Activated T-helper 2 cell treated with anti-CD3 and anti-CD28 coated beads, Interferon-gamma antibody, Interleukin-2, Interleukin-4, amounts not matched to agents 10 μg/mL and 5 μg/mL and 100 μg/mL, durations not matched to agents 14 hours and 24 hours and 36 hours (primary cell): ENCODE data around the gene CUX1. TPM values are rescaled to one million over a fixed set of nuclear protein-coding genes. Genes with fewer than 3 reads are reported as not detected.
"Not testable (repeated sequence)": the region's sequence is repeated elsewhere in the genome, so short reads cannot be mapped to it uniquely, and the experiment has no call there.

Experiments used
- DNase-seq: peaks from one replicate; pipeline ENCODE4 v3.0.0; 2021; ENCODE audit warnings: low spot score
- H3K27ac Mint-ChIP-seq: one replicate; pipeline ENCODE4 v1.8.0; 2021; ENCODE audit warnings: mixed read lengths
- H3K27me3 Mint-ChIP-seq: one replicate; pipeline ENCODE4 v1.8.0; 2021; ENCODE audit warnings: low read depth, mixed read lengths
- H3K36me3 Mint-ChIP-seq: one replicate; pipeline ENCODE4 v1.8.0; 2021; ENCODE audit warnings: low read depth, mixed read lengths
- H3K4me1 Mint-ChIP-seq: one replicate; pipeline ENCODE4 v1.8.0; 2021; ENCODE audit warnings: low read depth, mixed read lengths
- H3K4me3 Mint-ChIP-seq: one replicate; pipeline ENCODE4 v1.8.0; 2021; ENCODE audit warnings: low read depth, mild to moderate bottlenecking, moderate library complexity, mixed read lengths
- H3K9me3 Mint-ChIP-seq: one replicate; pipeline ENCODE4 v1.8.0; 2021; ENCODE audit warnings: mixed read lengths
- intact Hi-C: fragments of 100-400 bp; cut with micrococcal nuclease; formaldehyde crosslinking; loops from one replicate; pipeline ENCODE4 v1.15.1; 2023
- total RNA-seq: library from RNA; stranded (reverse); gene quantifications from 2 replicates; pipeline ENCODE4 v1.2.3, GENCODE V29; 2022

The CUX1 gene
- total RNA-seq, 1 donor from 2014 or later = 31.5 TPM

GRCh38 chr7:102122026-102122425, 304.6 kb downstream of the CUX1 start:
- Mint-ChIP-seq H3K4me3 (no peak overlapping the region), H3K4me1 (peaks cover 9% of the 10 kb centered on the region), H3K27ac (peak overlapping the region; percentile 49), H3K27me3 (no peaks in the 10 kb centered on the region), H3K36me3 (no peaks in the 10 kb centered on the region), H3K9me3 (no peaks in the 10 kb centered on the region)
- DNase-seq = no peak
- intact Hi-C loops = no loop called here

DNA sequence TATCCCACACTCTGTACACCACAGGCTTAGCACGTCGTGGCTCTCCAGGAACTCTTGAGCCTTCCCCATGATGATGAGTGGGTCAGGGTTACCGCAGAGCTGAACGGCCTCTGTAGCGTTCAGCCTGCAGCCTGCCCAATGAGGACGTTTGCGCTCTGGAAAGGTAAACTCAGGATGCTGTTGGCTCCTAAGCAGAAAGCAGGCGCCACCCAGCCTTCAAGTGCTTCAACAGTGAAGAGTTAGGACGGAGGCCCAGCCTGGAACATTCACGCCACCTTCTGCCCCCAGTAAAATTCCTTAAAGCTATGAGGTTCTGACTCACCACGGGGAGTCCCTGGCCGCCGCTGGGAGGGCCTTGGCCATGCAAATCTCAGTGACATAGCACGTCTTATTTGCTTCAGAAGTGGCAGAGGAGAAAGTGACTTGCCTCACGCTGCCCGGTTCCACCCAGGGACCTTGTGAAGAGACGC, 307.7 kb downstream of the CUX1 start:
- peaks cover 9% of the 10 kb centered on the region for H3K4me1 Mint-ChIP-seq
- DNase-seq = no peak
- H3K27me3 Mint-ChIP-seq = no peaks in the 10 kb centered on the region
- H3K27ac Mint-ChIP-seq = no peak overlapping the region
- intact Hi-C loops = no loop called here
- no peaks in the 10 kb centered on the region for H3K36me3 Mint-ChIP-seq
- no peak overlapping the region for H3K4me3 Mint-ChIP-seq
- no peaks in the 10 kb centered on the region for H3K9me3 Mint-ChIP-seq

GRCh38 chr7:102128303-102128702, 310.9 kb downstream of the CUX1 start:
- intact Hi-C loops = no loop called here
- no peak for DNase-seq
- H3K36me3 Mint-ChIP-seq = no peaks in the 10 kb centered on the region
- no peak overlapping the region for H3K4me3 Mint-ChIP-seq
- H3K27me3 Mint-ChIP-seq = no peaks in the 10 kb centered on the region
- no peaks in the 10 kb centered on the region for H3K4me1 Mint-ChIP-seq
- H3K27ac Mint-ChIP-seq = no peak overlapping the region
- no peaks in the 10 kb centered on the region for H3K9me3 Mint-ChIP-seq

GRCh38 chr7:102129636-102130370, 312.4 kb downstream of the CUX1 start:
- Mint-ChIP-seq H3K36me3 (no peaks in the 10 kb centered on the region), H3K4me3 (no peak overlapping the region), H3K4me1 (no peaks in the 10 kb centered on the region), H3K27me3 (no peaks in the 10 kb centered on the region), H3K27ac (no peak overlapping the region), H3K9me3 (no peaks in the 10 kb centered on the region)
- intact Hi-C loops = no loop called here
- no peak for DNase-seq

- no peak for DNase-seq
- H3K4me3 Mint-ChIP-seq = no peak overlapping the region
- no peaks in the 10 kb centered on the region for H3K4me1 Mint-ChIP-seq
- no peaks in the 10 kb centered on the region for H3K36me3 Mint-ChIP-seq
- H3K27ac Mint-ChIP-seq = no peak overlapping the region
- H3K27me3 Mint-ChIP-seq = no peaks in the 10 kb centered on the region
- no peaks in the 10 kb centered on the region for H3K9me3 Mint-ChIP-seq
- intact Hi-C loops = no loop called here
Observed at GRCh38 chr7:102132209-102132752, 314.9 kb downstream of the CUX1 start.

- peaks cover 7% of the 10 kb centered on the region for H3K4me1 Mint-ChIP-seq
Observed at GRCh38 chr7:102138676-102139075, 321.2 kb downstream of the CUX1 start.

DNA sequence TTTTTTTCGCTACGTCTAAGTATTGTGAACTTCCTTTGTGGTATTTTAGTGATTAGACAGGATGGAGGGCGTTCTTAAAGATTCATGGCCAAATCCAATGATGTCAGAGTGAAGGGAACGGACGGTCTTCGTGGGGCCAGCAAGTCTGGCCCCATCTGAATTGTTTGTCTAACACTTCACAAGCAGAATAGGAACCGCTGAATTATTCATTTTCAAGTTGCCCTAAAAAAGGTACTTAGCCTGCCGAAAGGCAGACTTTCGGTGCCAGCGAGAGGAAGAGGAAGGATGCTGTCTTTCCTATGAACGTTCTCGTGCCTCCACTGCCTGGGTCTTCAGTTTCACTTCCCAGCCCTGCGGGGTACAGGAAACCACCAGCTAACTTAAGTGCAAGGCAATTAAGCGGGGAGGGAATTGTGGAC, 323.5 kb downstream of the CUX1 start:
- Mint-ChIP-seq H3K9me3 (no peaks in the 10 kb centered on the region), H3K4me1 (peaks cover 7% of the 10 kb centered on the region), H3K27me3 (no peaks in the 10 kb centered on the region), H3K4me3 (no peak overlapping the region), H3K27ac (no peak overlapping the region), H3K36me3 (no peaks in the 10 kb centered on the region)
- no peak for DNase-seq
- intact Hi-C loops = no loop called here

More at GRCh38 chr7:102138676-102139075, 321.2 kb downstream of the CUX1 start:
- Mint-ChIP-seq H3K4me3 (no peak overlapping the region), H3K27me3 (no peaks in the 10 kb centered on the region), H3K9me3 (no peaks in the 10 kb centered on the region), H3K27ac (no peak overlapping the region), H3K36me3 (no peaks in the 10 kb centered on the region)
- DNase-seq = no peak
- intact Hi-C loops = no loop called here

- DNase-seq, H3K4me3 Mint-ChIP-seq, H3K36me3 Mint-ChIP-seq, H3K4me1 Mint-ChIP-seq, H3K27me3 Mint-ChIP-seq, intact Hi-C loops, H3K27ac Mint-ChIP-seq, H3K9me3 Mint-ChIP-seq: not testable (repeated sequence)
Observed at GRCh38 chr7:102142433-102142832, 325.0 kb downstream of the CUX1 start.

GRCh38 chr7:102146122-102146521, 328.7 kb downstream of the CUX1 start:
- no peaks in the 10 kb centered on the region for H3K27me3 Mint-ChIP-seq
- peaks cover 2% of the 10 kb centered on the region for H3K4me1 Mint-ChIP-seq
- no peak overlapping the region for H3K27ac Mint-ChIP-seq
- intact Hi-C loops = no loop called here
- DNase-seq = no peak
- H3K9me3 Mint-ChIP-seq = no peaks in the 10 kb centered on the region
- no peak overlapping the region for H3K4me3 Mint-ChIP-seq
- no peaks in the 10 kb centered on the region for H3K36me3 Mint-ChIP-seq

GRCh38 chr7:102147008-102147407, 329.6 kb downstream of the CUX1 start:
- no peaks in the 10 kb centered on the region for H3K9me3 Mint-ChIP-seq
- intact Hi-C loops = no loop called here
- no peaks in the 10 kb centered on the region for H3K27me3 Mint-ChIP-seq
- DNase-seq = no peak
- no peaks in the 10 kb centered on the region for H3K36me3 Mint-ChIP-seq
- H3K4me1 Mint-ChIP-seq = no peaks in the 10 kb centered on the region
- H3K27ac Mint-ChIP-seq = no peak overlapping the region
- no peak overlapping the region for H3K4me3 Mint-ChIP-seq

DNA sequence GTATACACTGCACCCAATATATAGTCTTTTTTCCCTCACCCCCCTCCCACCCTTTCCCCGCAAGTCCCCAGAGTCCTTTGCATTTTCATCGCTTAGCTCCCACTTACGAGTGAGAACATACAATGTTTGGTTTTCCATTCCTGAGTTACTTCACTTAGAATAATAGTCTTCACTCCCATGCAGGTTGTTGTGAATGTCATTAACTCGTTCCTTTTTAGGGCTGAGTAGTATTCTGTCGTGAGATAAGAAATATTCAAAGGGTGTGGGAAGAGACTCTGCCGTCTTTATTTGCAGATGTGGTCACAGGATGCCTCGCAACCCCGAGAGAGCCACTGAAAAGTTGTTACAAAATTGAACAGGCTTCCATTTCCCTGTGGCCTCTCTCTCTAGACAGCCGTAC, 331.4 kb downstream of the CUX1 start:
- Mint-ChIP-seq H3K9me3 (no peaks in the 10 kb centered on the region), H3K27ac (no peak overlapping the region), H3K36me3 (no peaks in the 10 kb centered on the region), H3K27me3 (no peaks in the 10 kb centered on the region), H3K4me1 (no peaks in the 10 kb centered on the region), H3K4me3 (no peak overlapping the region)
- intact Hi-C loops = no loop called here
- DNase-seq = no peak

GRCh38 chr7:102149416-102149815, 332.0 kb downstream of the CUX1 start:
- no peaks in the 10 kb centered on the region for H3K4me1 Mint-ChIP-seq
- DNase-seq = no peak
- H3K9me3 Mint-ChIP-seq = no peaks in the 10 kb centered on the region
- no peaks in the 10 kb centered on the region for H3K27me3 Mint-ChIP-seq
- H3K4me3 Mint-ChIP-seq = no peak overlapping the region
- intact Hi-C loops = no loop called here
- no peak overlapping the region for H3K27ac Mint-ChIP-seq
- H3K36me3 Mint-ChIP-seq = no peaks in the 10 kb centered on the region

DNA sequence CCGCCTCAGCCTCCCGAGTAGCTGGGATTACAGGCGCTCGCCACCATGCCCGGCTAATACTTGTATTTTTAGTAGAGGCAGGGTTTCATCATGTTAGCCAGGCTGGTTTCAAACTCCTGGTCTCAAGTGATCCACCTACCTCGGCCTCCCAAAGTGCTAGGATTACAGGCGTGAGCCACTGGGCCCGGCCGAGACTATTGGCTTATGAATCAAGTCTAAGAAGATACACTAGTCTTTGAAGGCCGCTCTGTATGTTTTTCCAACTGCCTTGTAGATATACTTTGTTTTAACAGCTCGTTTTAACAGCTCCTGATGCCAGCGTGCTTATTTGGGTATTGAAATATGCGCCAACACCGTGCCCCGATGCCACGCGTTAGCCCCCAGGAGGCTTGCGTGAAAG, 332.8 kb downstream of the CUX1 start:
- H3K36me3 Mint-ChIP-seq = no peaks in the 10 kb centered on the region
- DNase-seq = no peak
- H3K9me3 Mint-ChIP-seq = no peaks in the 10 kb centered on the region
- intact Hi-C loops = no loop called here
- no peak overlapping the region for H3K27ac Mint-ChIP-seq
- no peaks in the 10 kb centered on the region for H3K4me1 Mint-ChIP-seq
- H3K27me3 Mint-ChIP-seq = no peaks in the 10 kb centered on the region
- H3K4me3 Mint-ChIP-seq = no peak overlapping the region
